PC-3 (cell line): ENCODE data around the gene COMMD10. TPM values are rescaled to one million over a fixed set of nuclear protein-coding genes. Genes with fewer than 3 reads are reported as not detected.

Experiments used
- ATAC-seq: fragments of 200-7000 bp; cut with Tn5 transposase; 2 replicates; pipeline ENCODE4 v1.9.1; 2020; ENCODE audit warnings: mild to moderate bottlenecking, moderate library complexity
- BruUV-seq: library from RNA; stranded (reverse); fragments of 400-500 nt; replicated peaks from 2 replicates; lab custom pipeline; 2021; lab: Mats Ljungman, UMichigan
- CTCF ChIA-PET: fragments of 300-600 bp; sonication (Branson Sonifier 250); formaldehyde crosslinking; loops from one replicate; lab custom pipeline; 2022; ENCODE audit warnings: antibody characterized with exemption; lab: Charles Lee
- POLR2A ChIA-PET: fragments of 300-600 bp; sonication (Branson Sonifier 250); formaldehyde crosslinking; loops from one replicate; lab custom pipeline; 2022; ENCODE audit warnings: antibody characterized with exemption; ENCODE audit not compliant: unreplicated experiment; lab: Charles Lee
- DNase-seq: peaks from one replicate; pipeline ENCODE4 v3.0.0-alpha.2; 2015
- H2AFZ ChIP-seq: fragments of 300-600 bp; sonication (generic); 2 replicates; pipeline ENCODE4 v1.6.0; 2016; ENCODE audit warnings: antibody characterized with exemption, low read length
- H3F3A ChIP-seq: fragments of 300-600 bp; sonication (generic); one replicate; pipeline ENCODE4 v1.6.0; 2017; ENCODE audit warnings: antibody characterized with exemption, low read length, control low read depth, mild to moderate bottlenecking; ENCODE audit not compliant: unreplicated experiment
- H3K27ac ChIP-seq: fragments of 300-600 bp; sonication (generic); 2 replicates; pipeline ENCODE4 v1.5.1; 2016; ENCODE audit warnings: mild to moderate bottlenecking, low read length
- H3K27me3 ChIP-seq: fragments of 300-600 bp; sonication (generic); 2 replicates; pipeline ENCODE4 v1.6.1; 2016; ENCODE audit warnings: low read length, mixed read lengths
- H3K36me3 ChIP-seq: fragments of 300-600 bp; sonication (generic); 2 replicates; pipeline ENCODE4 v1.6.1; 2016; ENCODE audit warnings: low read depth, mixed run types, low read length, mixed read lengths
- H3K4me1 ChIP-seq: fragments of 300-600 bp; sonication (generic); 2 replicates; pipeline ENCODE4 v1.5.1; 2016; ENCODE audit warnings: low read length; ENCODE audit not compliant: insufficient read depth
- H3K4me2 ChIP-seq: fragments of 300-600 bp; sonication (generic); 2 replicates; pipeline ENCODE4 v1.6.0; 2016; ENCODE audit warnings: low read length
- H3K4me3 ChIP-seq: fragments of 300-600 bp; sonication (generic); 2 replicates; pipeline ENCODE4 v1.5.1; 2016; ENCODE audit warnings: mild to moderate bottlenecking, low read length, mixed read lengths
- H3K79me2 ChIP-seq: fragments of 300-600 bp; sonication (generic); 2 replicates; pipeline ENCODE4 v1.6.1; 2017; ENCODE audit warnings: low read length, mixed read lengths
- H3K9ac ChIP-seq: fragments of 300-600 bp; sonication (generic); 2 replicates; pipeline ENCODE4 v1.6.0; 2016; ENCODE audit warnings: mild to moderate bottlenecking, low read length
- H3K9me2 ChIP-seq: fragments of 300-600 bp; sonication (generic); replicated peaks from 2 replicates; pipeline ENCODE4 v1.6.1; 2016; ENCODE audit warnings: mixed run types, low read length, mixed read lengths
- H3K9me3 ChIP-seq: fragments of 300-600 bp; sonication (generic); 2 replicates; pipeline ENCODE4 v1.6.1; 2016; ENCODE audit warnings: low read length, mixed read lengths
- H4K20me1 ChIP-seq: fragments of 300-600 bp; sonication (generic); 2 replicates; pipeline ENCODE4 v1.6.1; 2016; ENCODE audit warnings: low read length, mixed read lengths
- CTCF ChIP-seq: fragments of 300-600 bp; sonication (generic); conservative IDR thresholded peaks from 2 replicates; pipeline ENCODE4 v1.5.1; 2017; ENCODE audit warnings: antibody characterized with exemption, low read depth, mild to moderate bottlenecking, low read length
- EZH2 ChIP-seq: fragments of 300-600 bp; sonication (generic); IDR thresholded peaks from one replicate; pipeline ENCODE4 v1.6.1; 2017; ENCODE audit warnings: antibody characterized with exemption, mild to moderate bottlenecking, low read length; ENCODE audit not compliant: unreplicated experiment
- EZH2phosphoT487 ChIP-seq: fragments of 300-600 bp; sonication (generic); IDR thresholded peaks from 2 replicates; pipeline ENCODE4 v1.6.1; 2018; ENCODE audit warnings: mild to moderate bottlenecking, antibody characterized with exemption, low read length, borderline replicate concordance
- intact Hi-C: fragments of 100-400 bp; cut with micrococcal nuclease; formaldehyde crosslinking; loops from 2 replicates; pipeline ENCODE4 v1.9.0; 2023
- total RNA-seq: library from RNA; depleted of rRNA; stranded (reverse); fragments of >200 nt; gene quantifications from 2 replicates; pipeline ENCODE4 v1.2.3, GENCODE V29; 2014

The COMMD10 gene
- total RNA-seq, 1 experiment from 2014 or later, result 17.7 TPM

GRCh38 chr5:116216246-116216645 is 131.4 kb downstream of the COMMD10 start:
- DNase-seq, result no peak
- H3K36me3 ChIP-seq, result no peaks in the 10 kb centered on the region

DNA sequence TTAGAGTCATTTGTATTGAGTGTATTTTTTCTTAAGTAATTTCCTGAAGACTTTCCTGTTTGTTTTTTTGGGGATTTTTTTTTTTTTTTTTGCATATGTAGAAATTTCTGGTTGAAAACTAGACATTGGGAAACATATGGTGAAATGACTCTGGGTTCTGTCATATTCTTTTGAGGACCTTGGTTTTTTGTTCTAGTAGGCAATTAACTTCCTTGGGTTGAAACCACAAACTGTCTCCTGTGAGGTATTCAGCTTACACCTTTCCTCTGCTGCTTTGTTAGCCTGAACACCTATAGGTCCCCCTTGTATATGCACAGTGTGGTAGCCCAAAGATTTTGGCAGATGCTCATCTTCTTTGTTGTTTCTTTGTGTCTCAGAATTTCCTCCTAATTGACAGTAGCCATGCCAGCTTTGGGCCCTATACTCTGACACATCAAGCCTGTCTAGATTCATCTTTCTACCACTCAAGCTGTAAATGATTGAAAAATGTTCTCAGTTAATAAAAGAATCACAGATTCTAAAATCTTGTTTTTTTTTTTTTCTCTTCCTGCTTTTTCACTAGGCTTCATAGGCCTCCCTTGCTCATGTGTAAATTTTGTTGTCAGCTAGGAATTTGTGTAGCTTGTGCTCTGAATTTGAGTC is 140.6 kb downstream of the COMMD10 start:
- DNase-seq (no peak), ATAC-seq (no peak)
- no peaks in the 10 kb centered on the region for H4K20me1 ChIP-seq
- intact Hi-C loops, result no loop called here
- CTCF ChIA-PET, result no interaction called here
- H3K9me3 ChIP-seq, result no peaks in the 10 kb centered on the region
- H3K27me3 ChIP-seq, result no peaks in the 10 kb centered on the region
- no peak overlapping the region for H3K9ac ChIP-seq
- H2AFZ ChIP-seq, result no peak overlapping the region
- H3K36me3 ChIP-seq, result no peaks in the 10 kb centered on the region
- H3K4me2 ChIP-seq, result no peak overlapping the region
- H3K4me1 ChIP-seq, result no peaks in the 10 kb centered on the region
- POLR2A ChIA-PET, result no interaction called here
- no peaks in the 10 kb centered on the region for H3F3A ChIP-seq
- H3K27ac ChIP-seq, result no peak overlapping the region
- no TSS peak for BruUV-seq
- no peak overlapping the region for H3K4me3 ChIP-seq
- TF ChIP-seq EZH2phosphoT487 (no peak), CTCF (no peak), EZH2 (no peak)
- H3K9me2 ChIP-seq, result no peaks in the 10 kb centered on the region
- H3K79me2 ChIP-seq, result no peaks in the 10 kb centered on the region

More at GRCh38 chr5:116216246-116216645, 131.4 kb downstream of the COMMD10 start:
- no peaks in the 10 kb centered on the region for H3K4me1 ChIP-seq
- intact Hi-C loops, result no loop called here
- no peak overlapping the region for H3K27ac ChIP-seq
- no peak overlapping the region for H3K4me2 ChIP-seq
- H3K9me3 ChIP-seq, result no peaks in the 10 kb centered on the region
- no peak overlapping the region for H3K9ac ChIP-seq
- CTCF ChIA-PET, result no interaction called here
- H3K9me2 ChIP-seq, result no peaks in the 10 kb centered on the region
- TF ChIP-seq EZH2phosphoT487 (no peak), CTCF (no peak), EZH2 (no peak)
- H4K20me1 ChIP-seq, result no peaks in the 10 kb centered on the region
- H3F3A ChIP-seq, result no peaks in the 10 kb centered on the region
- H3K79me2 ChIP-seq, result no peaks in the 10 kb centered on the region
- POLR2A ChIA-PET, result no interaction called here
- no TSS peak for BruUV-seq
- no peak overlapping the region for H3K4me3 ChIP-seq
- no peak overlapping the region for H2AFZ ChIP-seq
- no peak for ATAC-seq
- no peaks in the 10 kb centered on the region for H3K27me3 ChIP-seq

- Histone ChIP-seq H3K79me2 (no peaks in the 10 kb centered on the region), H3K36me3 (no peaks in the 10 kb centered on the region), H4K20me1 (no peaks in the 10 kb centered on the region), H3K27me3 (no peaks in the 10 kb centered on the region), H3K27ac (no peak overlapping the region), H3K9me3 (no peaks in the 10 kb centered on the region), H3F3A (no peaks in the 10 kb centered on the region), H3K4me2 (no peak overlapping the region), H3K4me1 (peaks cover 9% of the 10 kb centered on the region), H3K4me3 (no peak overlapping the region), H3K9ac (no peak overlapping the region), H2AFZ (no peak overlapping the region), H3K9me2 (no peaks in the 10 kb centered on the region)
- DNase-seq, result no peak
- BruUV-seq, result no TSS peak
- intact Hi-C loops, result no loop called here
- ATAC-seq, result no peak
- TF ChIP-seq CTCF (no peak), EZH2 (no peak), EZH2phosphoT487 (no peak)
- ChIA-PET POLR2A (no interaction called here), CTCF (interaction anchor here (0.6 kb wide), 1 partner anchor 8 kb away, joined by 5 read pairs; no protein-coding TSS in a partner anchor)
These were observed 144.4 kb downstream of the COMMD10 start for GRCh38 chr5:116229131-116229689.
